Keratinocyte (primary cell): ENCODE results near the gene ANO7. TPM values are rescaled to one million over a fixed set of nuclear protein-coding genes. Genes with fewer than 3 reads are reported as not detected.

Source experiments
- DNase-seq: peaks from one replicate; pipeline ENCODE4 v3.0.0-alpha.2; 2011; ENCODE audit warnings: low read depth, missing footprints, low spot score
- FAIRE-seq: peaks from 2 replicates; lab custom pipeline; 2011; peaks lifted over from hg19 to GRCh38; lab: Jason Lieb, UNC
- H2AFZ ChIP-seq: 2 replicates; pipeline ENCODE4 v1.6.0; 2012; ENCODE audit warnings: low read length, control low read depth, inconsistent platforms; ENCODE audit not compliant: control insufficient read depth
- H3K27ac ChIP-seq: 2 replicates; pipeline ENCODE4 v1.5.1; 2011; ENCODE audit warnings: low read length; ENCODE audit not compliant: control insufficient read depth, insufficient read depth
- H3K27me3 ChIP-seq: 3 replicates; pipeline ENCODE4 v1.6.0; 2011; ENCODE audit warnings: low read length; ENCODE audit not compliant: control insufficient read depth, insufficient read depth; ENCODE audit errors: extremely low read depth
- H3K36me3 ChIP-seq, 2 experiments: 2 replicates in 1 of 2; 3 replicates in 1 of 2; pipeline ENCODE4 v1.5.1; 2011; ENCODE audit warnings: low read length in 2 of 2, mild to moderate bottlenecking in 1 of 2; ENCODE audit not compliant: control insufficient read depth in 2 of 2, insufficient read depth in 2 of 2; ENCODE audit errors: extremely low read depth in 1 of 2
- H3K4me1 ChIP-seq: 3 replicates; pipeline ENCODE4 v1.5.1; 2011; ENCODE audit warnings: low read length; ENCODE audit not compliant: control insufficient read depth, insufficient read depth; ENCODE audit errors: extremely low read depth
- H3K4me2 ChIP-seq: 3 replicates; pipeline ENCODE4 v1.6.0; 2011; ENCODE audit warnings: low read depth, low read length; ENCODE audit not compliant: control insufficient read depth, insufficient read depth; ENCODE audit errors: extremely low read depth
- H3K4me3 ChIP-seq, 3 experiments: fragments of 200-600 bp in 1 of 3; sonication (generic) in 1 of 3; 2 replicates in 2 of 3; 3 replicates in 1 of 3; pipeline ENCODE4 v1.5.1; 2011 to 2016; ENCODE audit warnings: low read length in 3 of 3, mild to moderate bottlenecking in 3 of 3, control low read depth in 2 of 3, inconsistent platforms in 1 of 3, low read depth in 1 of 3, mixed read lengths in 1 of 3, mixed run types in 1 of 3, moderate library complexity in 1 of 3; ENCODE audit not compliant: control insufficient read depth in 2 of 3, insufficient read depth in 2 of 3; ENCODE audit errors: extremely low read depth in 1 of 3
- H3K79me2 ChIP-seq: 2 replicates; pipeline ENCODE4 v1.6.0; 2012; ENCODE audit warnings: low read length; ENCODE audit not compliant: control insufficient read depth, insufficient read depth
- H3K9ac ChIP-seq: 3 replicates; pipeline ENCODE4 v1.6.0; 2011; ENCODE audit warnings: low read length; ENCODE audit not compliant: control insufficient read depth, insufficient read depth; ENCODE audit errors: extremely low read depth
- H3K9me1 ChIP-seq: 3 replicates; pipeline ENCODE4 v1.6.0; 2011; ENCODE audit warnings: low read length; ENCODE audit not compliant: control insufficient read depth, insufficient read depth; ENCODE audit errors: extremely low read depth
- H3K9me3 ChIP-seq: 2 replicates; pipeline ENCODE4 v1.5.1; 2012; ENCODE audit warnings: low read depth, low read length; ENCODE audit not compliant: control insufficient read depth
- H4K20me1 ChIP-seq: 3 replicates; pipeline ENCODE4 v1.6.0; 2011; ENCODE audit warnings: low read length; ENCODE audit not compliant: control insufficient read depth, insufficient read depth; ENCODE audit errors: extremely low read depth
- CTCF ChIP-seq, 3 experiments: IDR thresholded peaks in 1 of 3; conservative IDR thresholded peaks in 1 of 3; optimal IDR thresholded peaks in 1 of 3; 2 replicates in 2 of 3; 3 replicates in 1 of 3; pipeline versions ENCODE3 to v1.5.1; 2011; ENCODE audit warnings: low read length in 3 of 3, mild to moderate bottlenecking in 3 of 3, moderate library complexity in 2 of 3, control low read depth in 1 of 3, inconsistent platforms in 1 of 3; ENCODE audit not compliant: insufficient read depth in 2 of 3; ENCODE audit errors: extremely low read depth in 1 of 3
- EZH2 ChIP-seq: IDR thresholded peaks from one replicate; pipeline ENCODE4 v1.6.1; 2012; ENCODE audit warnings: inconsistent platforms, mild to moderate bottlenecking, low read length, moderate library complexity
- dilution Hi-C: fragments of 300-500 bp; cut with MboI; formaldehyde crosslinking; loops from one replicate; pipeline ENCODE4 v1.7.0; 2020; ENCODE audit warnings: low sequenced_read_pairs; ENCODE audit not compliant: extremely low pct_ligation_motif_present
- polyA plus RNA-seq, 5 experiments: library from polyadenylated mRNA; depleted of rRNA in 3 of 5; stranded (reverse) in 3 of 5; stranded (forward) in 1 of 5; unstranded in 1 of 5; fragments of >200 nt; gene quantifications; 1 replicate in 1 of 5; 2 replicates in 3 of 5; 3 replicates in 1 of 5; pipeline versions ENCODE4 v1.2.1 to v1.2.3, GENCODE V29; 2011 to 2012; ENCODE audit warnings: missing spikeins in 2 of 5, low read depth in 1 of 5, low replicate concordance in 1 of 5

The ANO7 gene
- polyA plus RNA-seq, 1 donor (not counting 4 experiments of a cell fraction or from before 2014, with no cell fraction given) = 0.14 TPM

- peaks cover 3% of the 10 kb centered on the region for H3K79me2 ChIP-seq
- TF ChIP-seq CTCF (optimal IDR thresholded peaks at IDR 0.05 in 1 of 3, IDR thresholded peaks at IDR 0.05 in 1 of 3, conservative IDR thresholded peaks at IDR 0.05 in 1 of 3; ENCODE audit: extremely low read depth in 1 of 3, insufficient read depth in 2 of 3, low read length in 3 of 3) (no peak), EZH2 (no peak)
- H3K4me1 ChIP-seq = no peaks in the 10 kb centered on the region
- H3K4me3 ChIP-seq = no peak overlapping the region
- dilution Hi-C loops = no loop called here
- H3K4me2 ChIP-seq = no peak overlapping the region
- DNase-seq (no peak), FAIRE-seq (no peak)
- H2AFZ ChIP-seq = no peak overlapping the region
- no peaks in the 10 kb centered on the region for H3K9me1 ChIP-seq
- H3K9ac ChIP-seq = no peak overlapping the region
- H3K36me3 ChIP-seq = peaks cover 63 to 73% of the 10 kb centered on the region in 2 experiments
- no peaks in the 10 kb centered on the region for H3K9me3 ChIP-seq
- peaks cover 7% of the 10 kb centered on the region for H4K20me1 ChIP-seq
- no peaks in the 10 kb centered on the region for H3K27me3 ChIP-seq
- no peak overlapping the region for H3K27ac ChIP-seq
Observed at GRCh38 chr2:241237047-241237446, 48.6 kb downstream of the ANO7 start.

- DNase-seq (no peak), FAIRE-seq (no peak)
- Histone ChIP-seq H3K9me3 (no peaks in the 10 kb centered on the region), H3K27ac (no peak overlapping the region), H3K79me2 (peaks cover 7% of the 10 kb centered on the region), H2AFZ (no peak overlapping the region), H3K36me3 (peaks cover 61 to 75% of the 10 kb centered on the region in 2 experiments), H3K9ac (no peak overlapping the region), H3K9me1 (no peaks in the 10 kb centered on the region), H3K4me3 (no peak overlapping the region), H4K20me1 (peaks cover 7% of the 10 kb centered on the region), H3K27me3 (no peaks in the 10 kb centered on the region), H3K4me2 (no peak overlapping the region), H3K4me1 (no peaks in the 10 kb centered on the region)
- dilution Hi-C loops = no loop called here
- TF ChIP-seq CTCF (optimal IDR thresholded peaks at IDR 0.05 in 1 of 3, IDR thresholded peaks at IDR 0.05 in 1 of 3, conservative IDR thresholded peaks at IDR 0.05 in 1 of 3; ENCODE audit: extremely low read depth in 1 of 3, insufficient read depth in 2 of 3, low read length in 3 of 3) (no peak), EZH2 (no peak)
Observed at GRCh38 chr2:241237949-241238371, 49.5 kb downstream of the ANO7 start.
